GM18861 (cell line): ENCODE results near the gene AJM1.
"Not testable (repeated sequence)": the region's sequence is repeated elsewhere in the genome, so short reads cannot be mapped to it uniquely, and the experiment has no call there.

Source experiments
- ATAC-seq: cut with Tn5 transposase; IDR thresholded peaks from one replicate; pipeline ENCODE4 v1.9.1; 2021; ENCODE audit not compliant: unreplicated experiment

AJM1 gene

DNA sequence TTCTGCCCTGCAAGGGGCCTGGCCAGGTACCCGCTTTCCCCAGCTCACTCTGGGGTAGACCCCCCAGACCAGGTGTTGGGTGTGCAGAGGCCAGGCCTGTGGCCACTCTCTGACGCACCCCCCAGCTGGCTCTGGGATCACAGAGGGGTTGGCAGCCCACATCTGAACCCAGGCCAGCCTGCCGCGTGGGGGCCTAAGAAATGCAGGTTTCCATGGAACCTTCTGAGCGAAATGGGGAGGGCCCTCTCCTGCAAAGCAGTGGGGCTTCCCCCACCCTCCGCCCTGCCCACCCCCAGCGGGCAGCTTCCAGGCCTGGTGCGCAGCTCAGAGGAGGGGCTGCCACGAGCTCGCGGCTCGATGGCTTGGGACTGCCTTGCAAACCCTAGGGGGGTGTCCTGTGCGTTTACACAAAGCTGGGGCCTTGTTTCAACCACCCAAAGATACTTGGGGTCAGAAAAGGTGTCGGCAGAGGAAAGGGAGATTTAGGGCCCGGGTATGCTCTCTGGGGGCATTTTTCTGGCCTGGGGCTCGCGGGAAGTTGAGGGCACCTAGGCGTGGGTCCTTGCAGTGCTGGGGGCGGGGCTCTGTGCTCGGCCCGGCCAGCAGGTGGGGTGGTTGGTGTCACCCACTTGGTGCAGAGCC, 1.0 kb downstream of the AJM1 start:
- not testable (repeated sequence) for ATAC-seq

DNA sequence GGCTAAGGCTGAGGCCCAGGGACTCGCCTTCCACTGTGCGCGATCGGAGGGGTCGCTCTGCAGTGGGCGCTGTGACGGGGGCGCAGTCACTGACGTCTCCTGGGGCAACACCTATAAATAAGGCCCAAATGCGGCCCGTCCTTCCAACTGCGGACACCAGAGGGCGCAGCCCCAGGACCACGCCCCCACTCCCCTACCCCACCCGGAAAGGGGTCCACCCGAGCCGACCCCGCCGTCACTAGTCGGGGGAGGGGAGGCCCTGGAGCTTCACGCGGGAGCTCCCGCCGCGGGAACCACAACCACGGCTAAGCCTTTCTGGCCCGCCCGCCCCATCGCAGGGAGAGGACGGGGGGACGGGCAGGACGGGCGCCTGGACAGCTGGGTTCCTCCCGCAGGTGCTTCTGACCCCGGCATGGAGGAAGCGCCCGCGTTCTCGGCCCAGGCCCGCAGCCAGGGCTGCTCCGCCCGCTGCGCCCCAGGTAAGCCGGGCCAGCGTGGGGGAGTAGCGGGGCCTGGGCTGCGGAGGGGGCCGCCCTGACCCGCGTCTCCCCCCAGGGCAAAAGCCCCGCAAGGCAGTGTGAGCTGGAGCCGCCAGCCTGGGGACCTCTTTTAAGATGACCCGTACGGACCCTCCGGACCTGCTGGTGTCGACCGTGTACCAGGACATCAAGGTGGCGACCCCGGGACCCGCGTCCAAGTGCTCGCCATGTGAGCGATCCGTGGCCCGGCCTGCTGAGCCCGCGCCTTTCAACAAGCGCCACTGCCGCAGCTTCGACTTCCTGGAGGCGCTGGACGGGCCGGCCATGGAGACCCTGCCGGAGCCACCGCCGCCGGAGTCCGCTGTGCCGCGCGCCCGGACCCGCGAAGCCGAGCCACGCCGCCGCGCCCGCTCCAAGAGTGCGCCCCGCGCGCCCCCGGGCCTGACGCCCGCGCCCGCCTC, 1.8 kb downstream of the AJM1 start:
- not testable (repeated sequence) for ATAC-seq

DNA sequence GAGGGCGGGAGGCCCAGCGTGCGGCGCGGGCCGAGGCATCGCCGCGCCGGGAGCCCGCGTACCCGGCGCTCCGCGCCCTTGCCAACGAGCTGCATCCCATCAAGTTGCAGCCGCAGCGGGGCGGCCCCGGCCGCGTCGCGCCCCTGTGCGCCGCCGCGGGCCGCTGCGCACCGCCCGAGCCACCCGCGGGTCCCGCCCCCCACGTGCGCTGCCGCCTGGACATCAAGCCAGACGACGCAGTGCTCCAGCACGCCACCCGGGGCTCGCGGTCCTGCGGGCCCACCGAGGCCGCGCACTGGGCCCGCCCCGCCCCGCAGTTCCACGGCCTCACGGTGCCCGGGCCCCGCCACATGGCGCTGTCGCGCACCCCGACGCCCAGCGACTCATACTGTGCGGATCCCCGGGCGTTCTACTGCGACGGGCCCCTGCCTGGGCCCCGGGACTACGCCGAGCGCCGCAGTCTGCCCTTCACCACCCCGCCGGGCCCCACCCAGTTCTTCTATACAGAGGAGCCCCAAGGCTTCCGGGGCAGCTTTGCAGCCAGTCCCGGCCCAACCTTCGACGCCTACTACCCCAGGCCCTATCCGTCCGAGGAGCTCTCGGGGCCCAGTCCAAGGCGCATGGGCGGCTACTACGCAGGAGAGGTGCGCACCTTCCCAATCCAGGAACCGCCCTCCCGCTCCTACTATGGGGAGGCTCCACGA, 2.6 kb downstream of the AJM1 start:
- no peak for ATAC-seq

DNA sequence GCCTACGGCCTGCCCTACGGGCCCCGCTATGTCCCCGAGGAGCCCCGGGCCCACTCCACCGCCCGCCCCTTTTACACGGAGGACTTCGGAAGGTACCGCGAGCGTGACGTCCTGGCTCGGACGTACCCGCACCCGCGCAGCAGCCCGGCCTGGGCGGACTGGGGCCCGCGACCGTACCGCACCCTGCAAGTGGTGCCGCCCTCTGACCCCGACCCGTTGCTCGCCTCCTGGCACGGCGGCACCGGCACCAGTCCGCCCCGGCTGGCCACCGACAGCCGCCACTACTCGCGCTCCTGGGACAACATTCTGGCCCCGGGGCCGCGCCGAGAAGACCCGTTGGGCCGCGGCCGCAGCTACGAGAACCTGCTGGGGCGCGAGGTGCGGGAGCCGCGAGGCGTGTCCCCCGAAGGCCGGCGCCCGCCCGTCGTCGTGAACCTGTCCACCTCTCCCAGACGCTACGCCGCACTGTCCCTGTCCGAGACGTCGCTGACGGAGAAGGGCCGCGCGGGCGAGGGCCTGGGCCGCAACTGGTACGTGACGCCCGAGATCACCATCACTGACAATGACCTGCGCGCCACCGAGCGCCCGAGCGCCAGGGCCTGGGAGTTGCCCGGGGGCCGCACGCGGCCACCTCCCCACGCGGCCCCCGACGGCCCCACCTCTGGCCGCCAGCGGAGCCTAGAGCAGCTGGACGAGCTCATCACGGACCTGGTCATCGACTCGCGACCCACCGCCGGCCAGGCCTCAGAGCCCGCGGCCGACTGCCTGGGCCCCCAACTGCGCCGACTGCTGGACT, 3.4 kb downstream of the AJM1 start:
- no peak for ATAC-seq

DNA sequence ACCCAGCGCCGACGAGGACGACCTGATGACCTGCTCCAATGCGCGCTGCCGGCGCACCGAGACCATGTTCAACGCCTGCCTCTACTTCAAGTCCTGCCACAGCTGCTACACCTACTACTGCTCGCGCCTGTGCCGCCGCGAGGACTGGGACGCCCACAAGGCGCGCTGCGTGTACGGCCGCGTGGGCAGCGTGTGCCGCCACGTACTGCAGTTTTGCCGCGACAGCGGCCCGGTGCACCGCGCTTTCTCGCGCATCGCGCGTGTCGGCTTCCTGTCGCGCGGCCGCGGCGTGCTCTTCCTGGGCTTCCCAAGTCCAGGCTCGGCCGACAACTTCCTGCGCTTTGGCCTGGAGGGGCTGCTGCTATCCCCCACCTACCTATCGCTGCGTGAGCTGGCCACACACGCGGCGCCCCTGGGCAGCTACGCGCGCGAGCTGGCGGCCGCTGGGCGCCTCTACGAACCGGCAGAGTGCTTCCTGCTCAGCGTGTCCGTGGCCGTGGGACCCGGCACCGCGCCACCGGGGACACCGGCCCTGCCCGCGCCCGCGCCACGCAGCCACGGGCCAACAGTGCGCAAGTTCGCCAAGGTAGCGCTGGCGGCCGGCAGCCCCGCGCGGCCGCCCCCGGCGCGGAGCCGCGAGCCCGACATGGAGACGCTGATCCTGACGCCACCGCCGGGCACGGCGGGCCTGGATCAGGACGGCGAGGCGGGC, 4.3 kb downstream of the AJM1 start:
- ATAC-seq: no peak

DNA sequence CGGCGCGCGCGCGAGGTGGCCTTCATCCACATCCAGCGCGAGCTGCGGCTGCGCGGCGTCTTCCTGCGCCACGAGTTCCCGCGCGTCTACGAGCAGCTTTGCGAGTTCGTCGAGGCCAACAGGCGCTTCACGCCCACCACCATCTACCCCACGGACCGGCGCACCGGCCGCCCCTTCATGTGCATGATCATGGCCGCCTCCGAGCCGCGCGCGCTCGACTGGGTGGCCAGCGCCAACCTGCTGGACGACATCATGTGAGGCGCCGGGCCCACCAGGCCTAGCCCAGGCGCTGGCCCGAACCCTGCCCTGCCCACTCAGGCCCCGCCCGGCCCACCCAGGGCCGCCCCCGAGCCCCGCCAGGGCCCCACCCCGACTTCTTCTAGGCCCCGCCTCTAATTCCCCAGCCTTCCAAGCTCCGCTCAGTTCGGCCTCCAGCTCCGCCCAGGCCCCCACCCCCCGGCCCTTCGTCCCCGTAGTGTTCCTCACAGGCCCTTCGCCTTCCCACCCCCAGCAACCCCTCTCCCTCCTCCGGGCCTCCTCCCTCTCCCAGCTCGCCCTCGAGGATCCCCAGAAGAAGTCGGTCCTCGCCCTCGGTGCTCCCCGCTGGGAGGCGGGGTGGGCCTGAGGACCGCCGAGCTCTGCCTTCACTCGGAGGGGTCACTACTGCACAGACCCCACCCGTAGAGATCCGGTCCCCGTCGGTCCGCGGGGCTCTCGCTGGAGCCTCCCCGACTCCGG, 5.0 kb downstream of the AJM1 start:
- ATAC-seq: no peak

DNA sequence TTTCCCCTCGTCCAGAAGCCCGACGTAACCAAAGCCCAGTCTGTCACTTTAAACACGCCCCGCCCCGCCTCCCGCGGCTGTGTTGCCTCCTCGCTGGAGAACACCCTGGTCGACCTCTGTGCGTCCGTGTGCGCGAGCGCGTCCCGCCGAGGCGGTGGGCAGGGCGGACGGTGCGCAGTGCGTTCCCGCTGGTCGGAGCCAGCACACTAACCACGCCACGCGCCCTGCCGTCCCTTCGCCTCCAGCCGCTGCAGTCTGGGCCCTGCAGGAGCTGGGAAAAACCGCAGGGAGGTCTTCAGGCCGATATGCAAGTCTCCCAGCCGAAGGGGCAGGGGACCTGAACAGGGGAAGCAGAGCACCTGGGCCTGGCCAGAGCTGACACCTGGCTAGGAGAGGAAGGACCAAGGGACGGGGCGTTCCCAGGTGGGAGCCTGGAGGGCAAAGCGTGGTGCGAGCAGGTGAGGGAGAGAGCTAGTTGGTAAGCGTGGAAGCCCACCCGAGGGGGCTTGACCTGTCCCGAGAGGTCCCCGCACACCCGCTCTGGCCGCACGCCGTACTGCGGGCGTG, 5.6 kb downstream of the AJM1 start:
- ATAC-seq: no peak

DNA sequence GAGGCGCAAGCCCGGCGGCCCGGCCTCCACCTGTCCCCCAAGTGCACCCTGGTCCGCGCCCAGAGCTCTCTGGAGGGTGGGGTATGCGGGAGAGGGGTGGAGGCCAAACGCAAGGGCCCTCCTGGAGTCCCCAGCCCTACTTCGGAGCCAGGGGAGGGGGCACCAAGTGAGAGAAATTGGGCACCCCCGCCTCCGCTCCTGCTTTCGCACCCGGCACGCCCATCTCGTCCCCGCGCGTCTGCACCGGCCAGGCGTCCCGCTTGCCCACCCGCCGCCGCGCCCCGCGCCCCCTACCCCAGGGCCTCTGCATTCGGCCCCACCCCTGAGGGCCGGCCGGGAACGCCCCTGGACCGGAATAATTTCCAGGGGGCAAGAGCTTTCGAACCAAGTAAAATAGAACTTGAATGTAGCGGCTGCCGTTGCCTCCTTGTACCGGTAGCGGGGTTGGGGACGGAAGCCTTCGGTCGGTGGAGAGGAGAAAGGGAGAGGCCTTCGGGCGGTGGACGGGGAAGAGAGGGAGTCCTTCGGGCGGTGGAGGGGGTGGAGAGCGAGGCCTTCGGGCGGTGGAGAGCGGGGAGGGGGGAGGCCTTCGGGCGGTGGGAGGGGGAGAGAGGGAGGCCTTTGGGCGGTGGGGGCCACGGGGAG, 6.2 kb downstream of the AJM1 start:
- no peak for ATAC-seq

DNA sequence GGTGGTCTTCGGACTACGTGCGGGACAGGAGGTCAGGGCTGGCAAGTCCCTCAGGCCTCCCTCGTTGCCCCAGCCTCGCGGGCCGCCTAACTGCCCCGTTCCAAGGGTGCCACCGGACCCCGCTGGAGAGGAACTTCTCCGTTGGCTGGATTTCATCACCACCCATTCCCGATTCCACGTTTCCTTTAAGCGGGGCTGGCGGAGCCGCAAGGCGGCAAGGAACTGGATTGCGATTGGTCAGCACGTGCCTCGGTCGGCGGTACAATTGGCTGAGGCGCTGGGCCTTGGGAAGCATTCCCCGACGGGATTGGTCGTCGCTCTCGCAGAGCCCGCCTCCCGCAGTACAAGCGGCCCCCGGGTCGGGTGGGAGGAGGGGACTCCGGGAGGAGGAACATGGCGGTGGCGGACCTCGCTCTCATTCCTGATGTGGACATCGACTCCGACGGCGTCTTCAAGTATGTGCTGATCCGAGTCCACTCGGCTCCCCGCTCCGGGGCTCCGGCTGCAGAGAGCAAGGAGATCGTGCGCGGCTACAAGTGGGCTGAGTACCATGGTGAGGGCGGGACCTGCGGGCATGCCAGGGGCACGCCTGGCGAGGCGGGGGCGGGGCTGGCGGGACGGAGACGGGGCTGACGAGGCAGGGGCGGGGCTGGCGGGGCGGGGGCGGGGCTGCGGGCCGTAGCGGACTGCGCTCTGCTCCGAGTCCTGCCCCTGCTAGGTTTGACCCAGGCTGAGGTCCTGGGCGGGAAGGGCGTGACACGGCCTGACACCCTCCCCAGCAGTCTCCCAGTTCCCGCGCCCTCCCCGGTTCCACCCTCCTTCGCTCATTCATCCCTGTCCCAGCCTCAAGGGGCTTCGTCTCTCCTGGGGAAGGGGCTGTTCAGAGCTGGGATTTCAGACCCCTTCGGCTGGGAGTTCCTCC, 7.0 kb downstream of the AJM1 start, which contains the start of gene PHPT1:
PHPT1 (plus strand) TSS at position 372 of the 922 bp plus-strand sequence; CDS start at position 394, 22 bp downstream.
- peak; percentile 71 for ATAC-seq

DNA sequence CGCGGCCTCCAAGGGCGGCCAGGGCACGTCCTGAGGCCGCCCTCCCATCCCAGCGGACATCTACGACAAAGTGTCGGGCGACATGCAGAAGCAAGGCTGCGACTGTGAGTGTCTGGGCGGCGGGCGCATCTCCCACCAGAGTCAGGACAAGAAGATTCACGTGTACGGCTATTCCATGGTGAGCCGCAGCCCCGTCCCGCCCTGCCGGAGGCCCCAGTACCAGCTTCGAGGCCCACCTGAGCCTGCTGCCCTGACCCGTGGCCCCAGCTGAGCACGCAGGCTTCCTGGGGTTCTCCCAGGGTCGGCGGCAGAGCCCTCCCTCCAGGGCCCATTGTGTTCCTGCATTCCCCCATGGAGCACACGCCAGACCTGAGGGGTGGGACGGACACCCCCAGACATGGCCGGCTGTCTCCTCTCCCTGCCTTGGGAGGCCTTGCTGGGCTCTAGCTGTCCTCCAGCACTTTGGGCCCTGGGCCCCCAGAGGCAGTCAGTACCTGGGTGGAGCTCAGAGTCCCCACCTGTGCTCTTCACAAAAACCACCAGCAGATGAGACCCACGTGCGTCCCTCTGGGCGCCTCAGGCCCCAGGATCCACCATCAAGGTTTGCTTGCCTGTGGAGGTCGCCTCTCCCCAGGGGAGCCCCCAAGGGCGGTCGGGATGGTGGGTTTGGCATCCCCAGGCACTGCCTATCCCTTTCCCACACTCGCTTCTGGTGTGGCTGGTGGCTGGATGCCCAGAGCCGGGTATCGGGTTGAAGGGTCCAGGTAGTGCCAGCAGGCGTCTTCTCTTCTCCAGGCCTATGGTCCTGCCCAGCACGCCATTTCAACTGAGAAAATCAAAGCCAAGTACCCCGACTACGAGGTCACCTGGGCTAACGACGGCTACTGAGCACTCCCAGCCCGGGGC, 7.9 kb downstream of the AJM1 start:
- ATAC-seq: no peak

DNA sequence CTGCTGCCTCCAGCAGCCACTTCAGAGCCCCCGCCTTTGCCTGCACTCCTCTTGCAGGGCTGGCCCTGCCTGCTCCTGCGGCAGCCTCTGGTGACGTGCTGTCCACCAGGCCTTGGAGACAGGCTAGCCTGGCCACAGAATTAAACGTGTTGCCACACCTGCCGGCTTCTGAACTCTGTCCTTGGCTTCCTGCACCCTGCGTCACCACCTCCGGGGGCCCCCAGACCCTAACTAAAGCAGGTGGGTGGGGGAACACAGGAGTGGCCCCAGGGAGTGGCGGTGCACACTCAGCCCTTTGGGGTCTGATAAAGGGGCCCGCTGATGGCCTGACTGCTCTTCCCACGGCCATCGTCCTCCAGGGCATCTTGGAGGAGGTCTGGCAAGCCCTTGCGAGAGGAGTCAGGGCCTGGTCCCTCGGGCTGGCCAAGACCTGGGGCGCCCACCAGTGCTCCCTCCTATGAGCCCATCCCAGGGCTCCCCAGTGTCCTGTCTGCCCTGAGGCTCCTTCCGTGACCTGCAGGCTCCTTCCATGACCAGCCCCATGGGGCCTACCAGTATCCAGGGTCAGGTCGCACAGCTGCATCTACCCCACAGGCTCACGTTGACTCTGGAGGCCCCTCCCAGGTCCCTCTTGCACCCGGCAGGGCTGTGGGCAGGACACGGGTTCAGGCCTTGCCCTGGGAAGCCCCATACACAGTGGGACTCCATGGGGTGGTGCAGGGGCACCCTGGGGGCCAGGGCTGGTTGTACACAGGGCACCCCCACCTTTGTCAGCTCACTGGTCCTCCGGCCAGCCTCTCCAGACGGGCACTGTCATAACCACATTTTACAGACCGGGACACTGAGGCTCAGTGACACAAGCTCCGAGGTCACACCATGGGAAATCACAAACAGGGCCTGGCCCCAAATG, 8.8 kb downstream of the AJM1 start:
- ATAC-seq: no peak

DNA sequence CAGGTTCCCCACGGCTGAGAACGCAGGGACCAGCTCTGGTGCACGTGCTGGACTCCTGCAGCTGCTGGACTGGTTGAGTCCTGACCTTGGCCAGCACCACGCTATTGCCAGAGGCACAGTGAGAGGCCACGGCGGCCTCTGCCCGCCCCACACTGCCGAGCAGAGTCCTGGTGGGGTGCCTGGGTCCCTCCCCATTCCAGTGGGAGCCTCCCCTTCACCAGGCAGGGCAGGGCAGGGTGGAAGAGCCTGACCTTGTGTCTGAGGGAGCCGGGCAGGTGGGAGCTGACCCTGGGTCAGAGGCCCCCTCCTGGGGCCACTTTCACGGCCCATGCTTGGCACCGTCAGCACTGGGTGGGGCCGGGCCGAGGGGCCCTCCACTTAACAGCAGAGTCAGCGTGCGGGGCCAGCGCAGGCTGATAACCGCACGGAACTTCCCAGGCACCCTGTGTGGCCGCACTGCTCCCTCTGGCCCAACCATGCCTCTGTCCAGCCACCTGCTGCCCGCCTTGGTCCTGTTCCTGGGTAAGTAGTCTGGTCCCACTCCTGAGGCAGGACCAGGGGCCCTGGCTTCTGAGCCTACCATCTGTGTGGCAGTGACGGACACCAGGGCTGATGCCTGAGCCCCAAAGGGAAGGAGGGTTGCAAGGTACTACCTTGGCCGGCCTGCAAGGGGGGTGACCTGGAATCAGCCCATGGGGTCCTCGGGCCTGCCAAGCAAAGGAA, 9.8 kb downstream of the AJM1 start, which contains the start of gene MAMDC4:
MAMDC4 (plus strand) TSS at position 406 of the 723 bp plus-strand sequence; CDS start at position 477, 71 bp downstream.
- no peak for ATAC-seq

DNA sequence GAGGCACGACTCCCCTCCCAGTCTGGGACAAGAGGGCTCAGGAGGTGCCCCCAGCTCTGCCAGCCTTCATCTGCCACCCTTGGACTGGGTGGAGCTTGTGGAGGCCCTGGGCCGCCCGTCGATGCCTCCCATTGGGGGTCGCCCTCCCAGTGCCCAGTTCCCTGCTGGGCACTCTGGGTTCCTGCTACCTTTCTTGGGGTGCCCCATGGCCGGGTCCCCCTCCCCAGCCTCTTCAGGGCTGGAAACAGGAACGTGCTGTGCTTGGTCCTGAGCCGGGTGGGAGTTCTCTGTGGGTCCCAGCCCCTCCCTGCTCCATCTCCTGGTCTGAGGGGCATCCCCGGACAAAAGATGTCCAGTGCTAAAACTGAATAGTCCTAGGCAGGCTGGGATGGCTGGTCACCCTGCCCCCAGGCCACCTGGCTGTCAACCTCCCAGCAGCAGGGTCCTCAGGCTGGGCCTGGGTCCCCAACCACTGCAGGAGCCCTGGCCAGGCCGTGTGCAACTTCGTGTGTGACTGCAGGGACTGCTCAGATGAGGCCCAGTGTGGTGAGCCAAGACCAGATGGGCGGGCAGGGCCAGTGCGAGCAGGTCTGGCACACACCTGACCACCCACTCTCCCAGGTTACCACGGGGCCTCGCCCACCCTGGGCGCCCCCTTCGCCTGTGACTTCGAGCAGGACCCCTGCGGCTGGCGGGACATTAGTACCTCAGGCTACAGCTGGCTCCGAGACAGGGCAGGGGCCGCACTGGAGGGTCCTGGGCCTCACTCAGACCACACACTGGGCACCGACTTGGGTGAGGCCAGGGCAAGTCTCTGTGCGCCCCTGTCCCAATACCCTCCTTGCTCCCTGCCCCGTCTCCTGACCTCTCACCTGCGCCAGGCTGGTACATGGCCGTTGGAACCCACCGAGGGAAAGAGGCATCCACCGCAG, 10.7 kb downstream of the AJM1 start:
- ATAC-seq: no peak
